Stimulated activated CD8-positive, alpha-beta memory T cell treated with anti-CD3 and anti-CD28 coated beads, Interleukin-15, amount 100 ng/mL, for 24 hours (primary cell): ENCODE results near the gene NEU4.
"Not testable (repeated sequence)": the region's sequence is repeated elsewhere in the genome, so short reads cannot be mapped to it uniquely, and the experiment has no call there.

Experiments used
- DNase-seq: peaks from one replicate; pipeline ENCODE4 v3.0.0-alpha.2; 2020; ENCODE audit warnings: low read depth

NEU4 gene

DNA sequence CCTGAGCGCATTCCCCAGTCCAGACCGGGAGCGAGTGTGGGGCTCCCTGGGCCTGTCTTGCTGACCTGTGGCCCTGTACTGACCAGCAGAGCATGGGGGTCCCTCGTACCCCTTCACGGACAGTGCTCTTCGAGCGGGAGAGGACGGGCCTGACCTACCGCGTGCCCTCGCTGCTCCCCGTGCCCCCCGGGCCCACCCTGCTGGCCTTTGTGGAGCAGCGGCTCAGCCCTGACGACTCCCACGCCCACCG is 5.3 kb downstream of the NEU4 start:
- no peak for DNase-seq

DNA sequence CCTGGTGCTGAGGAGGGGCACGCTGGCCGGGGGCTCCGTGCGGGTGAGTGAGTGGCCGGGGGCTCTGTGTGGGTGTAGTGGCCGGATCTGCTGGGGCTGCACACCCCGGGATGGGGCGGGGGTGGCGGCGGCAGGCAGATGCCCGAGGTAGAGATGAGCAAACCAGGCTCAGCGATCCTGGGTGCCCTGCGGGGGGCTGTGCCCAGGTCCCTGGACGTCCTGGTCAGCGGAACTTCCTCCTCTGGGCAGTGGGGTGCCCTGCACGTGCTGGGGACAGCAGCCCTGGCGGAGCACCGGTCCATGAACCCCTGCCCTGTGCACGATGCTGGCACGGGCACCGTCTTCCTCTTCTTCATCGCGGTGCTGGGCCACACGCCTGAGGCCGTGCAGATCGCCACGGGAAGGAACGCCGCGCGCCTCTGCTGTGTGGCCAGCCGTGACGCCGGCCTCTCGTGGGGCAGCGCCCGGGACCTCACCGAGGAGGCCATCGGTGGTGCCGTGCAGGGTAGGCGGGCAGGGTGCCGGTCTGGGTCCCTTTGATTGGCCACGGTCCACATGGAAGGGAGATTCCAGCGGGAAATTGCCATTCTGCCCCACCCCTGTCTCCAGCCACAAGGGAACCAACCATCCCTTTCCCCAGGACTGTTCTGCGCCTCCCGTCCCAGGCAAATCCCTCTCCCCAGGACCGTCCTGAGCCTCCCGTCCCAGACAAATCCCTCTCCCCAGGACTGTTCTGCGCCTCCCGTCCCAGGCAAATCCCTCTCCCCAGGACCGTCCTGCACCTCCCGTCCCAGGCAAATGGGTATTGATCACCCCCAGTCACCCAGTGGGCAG is 5.9 kb downstream of the NEU4 start:
- DNase-seq = no peak

DNA sequence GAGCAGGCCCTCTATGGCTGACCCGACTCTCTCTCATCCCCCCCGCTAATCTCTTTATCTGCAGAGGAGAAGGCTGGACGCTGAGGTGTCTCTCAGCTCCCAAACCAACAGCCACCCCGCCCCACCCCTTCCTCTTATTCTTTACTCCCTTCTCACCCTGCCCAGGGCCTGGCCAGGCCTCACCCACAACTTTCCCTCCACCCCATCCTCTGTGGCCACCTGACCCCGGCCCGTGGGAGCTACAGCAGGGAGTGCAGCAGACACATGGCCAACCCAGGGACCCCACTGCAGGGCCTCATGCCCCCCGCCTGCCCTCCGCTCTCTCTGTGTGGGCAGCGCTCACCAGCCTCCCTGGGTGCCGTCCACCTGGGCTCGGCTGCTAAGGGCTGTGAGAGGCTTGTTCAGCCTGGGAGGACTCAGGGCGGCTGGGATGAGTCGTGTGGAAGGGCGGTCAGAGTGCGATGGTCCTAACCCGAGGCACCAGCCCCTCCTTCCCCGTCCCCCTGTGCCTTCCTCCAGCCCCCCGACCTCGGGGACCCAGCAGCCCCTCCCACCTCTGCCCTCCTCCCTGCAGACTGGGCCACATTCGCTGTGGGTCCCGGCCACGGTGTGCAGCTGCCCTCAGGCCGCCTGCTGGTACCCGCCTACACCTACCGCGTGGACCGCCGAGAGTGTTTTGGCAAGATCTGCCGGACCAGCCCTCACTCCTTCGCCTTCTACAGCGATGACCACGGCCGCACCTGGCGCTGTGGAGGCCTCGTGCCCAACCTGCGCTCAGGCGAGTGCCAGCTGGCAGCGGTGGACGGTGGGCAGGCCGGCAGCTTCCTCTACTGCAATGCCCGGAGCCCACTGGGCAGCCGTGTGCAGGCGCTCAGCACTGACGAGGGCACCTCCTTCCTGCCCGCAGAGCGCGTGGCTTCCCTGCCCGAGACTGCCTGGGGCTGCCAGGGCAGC is 6.8 kb downstream of the NEU4 start:
- no peak for DNase-seq

GRCh38 chr2:241816431-241817121 is 7.6 kb downstream of the NEU4 start:
- DNase-seq = no peak

- DNase-seq = no peak
These were observed 8.3 kb downstream of the NEU4 start for GRCh38 chr2:241817126-241817820.

- not testable (repeated sequence) for DNase-seq
These were observed 8.8 kb downstream of the NEU4 start for GRCh38 chr2:241817821-241818215.

DNA sequence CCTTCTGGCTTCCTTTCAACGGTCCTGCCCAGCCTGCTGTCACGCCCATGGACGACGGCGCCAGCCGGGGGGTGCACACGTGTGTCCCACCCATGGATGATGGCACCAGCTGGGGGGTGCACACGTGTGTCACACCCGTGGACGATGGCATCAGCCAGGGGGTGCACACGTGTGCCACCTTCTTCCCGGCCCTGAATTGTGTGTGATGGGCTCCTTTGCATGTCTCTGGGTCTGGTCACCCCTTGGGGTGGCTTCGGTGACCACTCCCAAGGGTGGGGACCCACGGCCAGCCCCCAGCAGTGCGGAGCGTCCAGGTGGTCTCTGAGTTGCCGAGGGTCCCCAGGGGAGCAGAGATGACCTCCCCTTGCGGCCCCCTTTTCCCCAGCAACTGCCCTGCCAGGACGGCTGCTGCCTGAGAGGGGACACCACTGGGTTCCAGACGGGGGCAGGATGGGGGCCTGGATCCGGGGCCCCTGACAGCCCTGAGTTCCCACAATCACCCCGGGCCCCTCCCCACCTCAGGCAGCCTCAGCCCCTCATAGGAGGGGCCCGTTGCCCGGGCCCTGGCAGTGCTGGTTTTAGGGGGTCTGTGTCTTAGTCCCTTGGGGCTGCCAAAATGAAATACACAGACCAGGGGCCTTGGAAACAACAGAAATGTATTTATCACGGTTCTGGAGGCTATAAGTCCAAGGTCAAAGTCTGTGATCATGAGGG is 9.4 kb downstream of the NEU4 start:
- DNase-seq = no peak

DNA sequence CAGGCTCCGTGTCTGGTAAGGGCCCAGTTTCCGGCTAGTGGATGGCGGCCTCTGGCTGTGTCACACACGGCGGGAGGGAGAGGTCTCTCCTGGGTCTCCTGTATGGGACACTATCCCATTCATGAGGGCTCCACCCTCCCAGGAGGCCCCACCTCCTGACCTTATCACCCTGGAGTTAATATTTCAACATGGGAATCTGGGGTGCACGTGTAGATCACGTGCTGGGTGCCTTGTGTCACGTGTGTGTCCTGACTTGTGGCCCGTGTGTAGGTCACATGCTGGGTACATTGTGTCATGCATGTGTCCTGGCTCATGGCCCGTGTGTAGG is 9.9 kb downstream of the NEU4 start:
- DNase-seq = no peak

DNA sequence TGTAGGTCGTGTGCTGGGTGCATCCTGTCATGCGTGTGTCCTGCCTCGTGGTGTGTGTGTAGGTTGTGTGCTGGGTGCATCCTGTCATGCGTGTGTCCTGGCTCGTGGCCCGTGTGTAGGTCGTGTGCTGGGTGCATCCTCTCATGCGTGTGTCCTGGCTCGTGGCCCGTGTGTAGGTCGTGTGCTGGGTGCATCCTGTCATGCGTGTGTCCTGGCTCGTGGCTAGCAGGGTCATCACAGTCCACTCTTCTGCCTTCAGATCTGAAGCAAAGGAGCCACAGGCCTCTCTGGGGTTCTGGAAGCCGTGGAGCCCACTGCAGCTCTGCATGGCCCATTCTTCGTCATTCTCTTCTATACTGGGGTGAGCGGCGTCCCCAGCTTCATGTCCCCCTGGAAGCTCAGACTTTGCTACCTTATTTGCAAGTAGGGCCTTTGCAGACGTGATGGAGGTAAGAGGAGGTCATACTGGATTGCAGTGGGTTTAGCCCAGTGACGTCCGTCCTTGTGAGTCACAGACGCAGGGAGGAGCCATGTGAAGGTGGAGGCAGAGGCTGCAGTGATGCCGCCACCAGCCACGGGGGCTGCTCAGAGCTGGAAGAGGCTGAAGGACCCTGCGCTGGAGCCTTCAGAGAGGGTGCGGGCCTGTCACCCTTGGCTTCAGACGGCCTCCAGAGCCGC is 11.1 kb downstream of the NEU4 start:
- DNase-seq = not testable (repeated sequence)

DNA sequence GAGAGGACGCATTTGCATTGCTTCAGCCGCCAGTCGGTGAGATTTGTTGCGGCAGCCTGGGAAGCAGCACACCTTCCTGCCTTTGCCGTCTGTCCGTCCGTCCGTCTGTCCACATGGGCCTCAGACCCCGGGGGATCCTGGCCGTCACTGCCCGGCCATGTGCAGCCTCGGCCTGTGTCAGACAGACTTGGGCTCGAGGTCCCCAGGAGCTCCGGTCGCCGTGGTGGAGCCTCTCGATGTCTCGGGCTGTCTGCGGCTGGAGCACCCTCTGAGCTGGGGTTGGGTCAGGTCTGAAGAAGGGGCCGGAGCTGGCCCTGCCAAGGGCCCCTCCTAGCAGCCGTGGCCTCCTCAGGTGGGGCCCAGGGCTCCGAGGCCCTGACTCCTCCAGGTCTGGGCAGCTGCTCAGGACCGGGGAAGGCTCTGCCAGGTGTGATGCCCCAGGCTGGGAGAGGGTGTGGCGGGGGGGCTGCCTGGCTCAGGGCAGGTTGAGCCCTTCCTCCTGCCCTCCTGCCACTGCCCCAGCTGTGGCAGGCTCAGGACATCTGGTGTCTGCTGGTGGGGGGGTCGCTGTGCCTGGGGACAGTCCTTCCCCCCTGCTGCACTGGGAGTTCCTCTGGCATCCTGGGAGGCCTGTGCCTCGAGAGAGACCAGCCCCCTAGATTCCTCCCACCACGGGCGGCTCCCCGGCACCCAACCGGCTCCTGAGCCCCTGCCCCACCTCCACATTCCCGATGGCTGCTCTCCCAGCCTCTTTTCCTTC is 11.8 kb downstream of the NEU4 start:
- no peak for DNase-seq

DNA sequence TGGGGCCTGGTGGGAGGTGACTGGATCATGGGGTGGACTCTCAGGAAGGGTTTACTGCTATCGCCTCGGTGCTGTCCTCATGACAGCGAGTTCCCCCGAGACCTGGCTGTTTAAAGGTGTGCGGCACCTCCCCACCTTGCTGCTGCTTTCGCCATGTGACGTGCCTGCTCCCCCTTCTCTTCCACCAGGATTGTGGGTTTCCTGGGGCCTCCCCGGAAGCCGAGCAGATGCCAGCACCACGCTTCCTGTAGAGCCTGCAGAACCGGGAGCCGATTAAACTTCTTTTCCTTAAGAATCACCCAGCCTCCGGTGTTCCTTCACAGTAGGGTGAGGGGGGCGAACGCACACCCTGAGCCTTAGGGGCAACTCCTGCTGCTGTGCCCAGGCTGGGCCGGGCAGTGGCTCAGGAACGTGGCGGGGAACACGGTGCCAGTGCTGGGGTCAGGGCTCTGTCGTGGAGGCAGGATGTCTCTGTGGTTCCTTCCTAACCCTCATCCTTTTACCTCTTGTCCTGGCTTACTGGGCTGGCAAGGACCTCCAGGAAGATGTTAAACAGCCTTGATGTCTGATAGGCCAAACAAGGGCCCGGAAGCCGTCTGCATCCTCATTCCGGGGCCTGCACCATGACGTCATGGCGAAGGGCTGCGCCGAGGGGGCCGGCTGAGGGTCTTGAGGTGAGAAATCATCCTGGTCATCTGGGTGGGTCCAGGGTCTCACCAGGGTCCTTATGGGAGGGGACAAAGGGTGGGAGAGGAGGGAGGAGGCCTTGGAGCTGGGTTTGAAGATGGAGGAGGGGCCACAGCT is 12.7 kb downstream of the NEU4 start:
- DNase-seq = no peak

GRCh38 chr2:241822264-241822623 is 13.3 kb downstream of the NEU4 start:
- no peak for DNase-seq

GRCh38 chr2:241823531-241824437 is 14.8 kb downstream of the NEU4 start:
- not testable (repeated sequence) for DNase-seq

DNA sequence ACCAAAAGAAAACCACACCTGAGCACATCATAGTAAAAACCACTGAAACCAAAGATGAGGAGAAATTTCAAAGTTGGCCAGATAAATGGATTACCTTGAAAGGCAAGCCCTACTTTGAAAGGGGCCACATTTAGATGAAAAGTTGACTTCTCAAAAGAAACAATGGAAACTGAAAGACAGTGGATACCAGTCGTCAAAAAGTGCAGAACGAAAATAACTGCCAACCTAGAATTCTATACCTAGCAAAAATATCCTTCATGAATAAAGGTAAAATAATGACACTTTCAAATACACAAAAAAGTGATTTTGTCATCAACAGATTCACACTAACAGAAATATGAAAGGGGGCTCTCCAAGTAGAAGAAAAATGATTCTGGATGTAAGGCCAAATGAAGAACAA is 18.4 kb downstream of the NEU4 start:
- DNase-seq = no peak

GRCh38 chr2:241833101-241833663 is 24.2 kb downstream of the NEU4 start:
- no peak for DNase-seq

GRCh38 chr2:241833756-241834526 is 24.9 kb downstream of the NEU4 start:
- DNase-seq = not testable (repeated sequence)

- no peak for DNase-seq
These were observed 25.7 kb downstream of the NEU4 start for GRCh38 chr2:241834527-241835210.
